GM21367 (cell line): ENCODE measurements around the gene CIDEC.
"Not testable (repeated sequence)": the region's sequence is repeated elsewhere in the genome, so short reads cannot be mapped to it uniquely, and the experiment has no call there.

Experiments used
- ATAC-seq: cut with Tn5 transposase; IDR thresholded peaks from one replicate; pipeline ENCODE4 v1.9.1; 2021; ENCODE audit not compliant: unreplicated experiment

Gene CIDEC

DNA sequence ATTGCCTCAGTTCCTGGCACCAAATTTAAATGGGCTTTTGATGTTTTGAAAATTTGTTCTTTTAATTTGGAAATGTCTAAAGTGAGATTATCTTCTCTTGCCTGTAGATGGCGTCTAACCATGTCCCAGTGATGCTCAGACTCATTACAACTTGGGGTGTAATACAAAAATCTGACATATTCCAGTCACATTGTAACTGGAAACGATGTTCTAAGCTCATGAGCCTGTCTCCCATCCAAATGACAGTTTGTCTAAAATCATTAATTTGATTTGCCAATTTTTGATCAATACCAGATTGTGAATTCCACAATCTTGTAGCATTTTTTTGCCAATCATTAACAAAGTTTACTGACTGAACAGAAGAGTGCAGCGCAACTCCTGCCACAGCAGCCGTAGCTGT, 31.2 kb downstream of the CIDEC start:
- not testable (repeated sequence) for ATAC-seq

- not testable (repeated sequence) for ATAC-seq
These were observed 32.2 kb downstream of the CIDEC start for GRCh38 chr3:9847870-9848269.

- ATAC-seq, result no peak
These were observed 33.0 kb downstream of the CIDEC start for GRCh38 chr3:9846931-9847488.

DNA sequence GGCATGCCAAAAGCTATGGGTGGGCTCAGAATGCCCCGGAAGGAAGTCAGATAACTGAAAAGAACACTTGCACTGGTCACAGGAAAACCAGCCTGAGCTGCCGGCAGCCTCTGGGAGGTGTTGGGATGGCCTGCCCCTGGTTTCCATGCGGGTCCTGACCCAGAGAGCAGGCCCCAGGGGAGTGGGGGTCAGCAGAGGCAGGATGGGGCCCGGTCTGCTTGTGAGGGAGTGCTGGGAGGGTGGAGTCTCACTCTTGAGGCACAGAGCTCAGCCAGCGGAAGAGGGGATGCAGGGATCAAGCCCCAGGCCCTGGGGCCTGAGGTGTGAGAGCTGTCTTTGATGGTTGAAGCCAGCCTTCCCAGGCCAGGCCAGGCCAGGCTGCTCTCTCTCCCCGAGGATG, 33.8 kb downstream of the CIDEC start:
- ATAC-seq, result no peak

DNA sequence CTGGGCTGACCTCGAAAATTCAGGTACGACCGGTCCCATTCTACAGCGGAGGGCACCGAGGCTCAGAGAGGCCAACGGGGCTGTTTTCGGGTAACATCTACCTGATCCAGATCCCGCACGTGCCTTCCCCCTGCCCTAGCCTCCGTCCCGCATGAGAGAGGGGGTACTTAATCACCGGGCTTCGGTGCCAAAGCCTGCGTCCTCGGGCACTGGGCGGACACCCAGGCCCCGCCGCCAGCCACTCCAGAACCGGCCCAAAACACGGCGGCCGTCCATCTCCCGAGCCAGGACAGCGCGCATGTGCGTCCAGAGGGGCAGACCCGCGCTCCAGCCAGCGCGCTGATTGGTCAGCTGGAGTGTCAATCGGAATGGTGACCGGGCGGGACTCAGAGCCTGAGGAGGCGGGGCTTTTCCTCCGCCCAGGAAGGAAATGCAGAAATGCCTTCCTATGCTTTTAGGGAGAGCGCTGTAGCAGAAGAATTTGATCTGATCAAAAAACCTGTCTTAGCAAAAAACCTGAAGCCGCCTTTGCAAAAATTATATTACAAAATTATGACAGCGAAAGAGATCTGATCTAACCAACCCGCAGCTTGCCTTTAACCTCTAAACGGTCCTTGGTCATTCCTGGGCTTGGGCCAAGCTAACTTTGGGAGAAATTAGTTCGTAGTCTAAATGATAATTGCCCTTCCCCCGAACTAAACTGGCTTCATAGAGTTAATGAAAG, 36.2 kb downstream of the CIDEC start, which contains the start of gene RPUSD3:
Gene RPUSD3, minus strand, starts transcription at position 294 of the 724 bp plus-strand sequence. Its CDS starts 18 bp downstream, at position 276.
- ATAC-seq, result peak; percentile 97

DNA sequence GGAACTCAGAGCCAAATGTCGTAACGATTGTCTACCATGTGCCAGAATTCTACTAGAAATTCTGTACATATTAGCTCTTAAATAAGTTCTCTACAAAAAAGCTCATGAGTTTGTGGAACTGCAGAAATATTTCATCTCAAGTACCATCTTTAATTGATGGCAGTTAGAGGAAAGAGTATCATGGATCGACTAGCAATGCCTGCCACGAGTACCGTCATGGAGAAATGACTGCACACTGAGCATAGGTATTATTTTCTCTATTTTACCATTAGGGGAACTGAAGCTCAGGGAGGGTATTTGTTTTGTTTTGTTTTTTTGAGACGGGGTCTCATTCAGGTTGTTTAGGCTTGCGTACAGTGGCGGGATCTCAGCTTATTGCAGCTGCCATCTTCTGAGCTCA, 39.0 kb downstream of the CIDEC start:
- ATAC-seq, result no peak

GRCh38 chr3:9838856-9839255, 41.2 kb downstream of the CIDEC start:
- ATAC-seq, result no peak

GRCh38 chr3:9837701-9838582, 42.1 kb downstream of the CIDEC start:
- ATAC-seq, result no peak

GRCh38 chr3:9834520-9835380, 45.3 kb downstream of the CIDEC start:
- ATAC-seq, result no peak

DNA sequence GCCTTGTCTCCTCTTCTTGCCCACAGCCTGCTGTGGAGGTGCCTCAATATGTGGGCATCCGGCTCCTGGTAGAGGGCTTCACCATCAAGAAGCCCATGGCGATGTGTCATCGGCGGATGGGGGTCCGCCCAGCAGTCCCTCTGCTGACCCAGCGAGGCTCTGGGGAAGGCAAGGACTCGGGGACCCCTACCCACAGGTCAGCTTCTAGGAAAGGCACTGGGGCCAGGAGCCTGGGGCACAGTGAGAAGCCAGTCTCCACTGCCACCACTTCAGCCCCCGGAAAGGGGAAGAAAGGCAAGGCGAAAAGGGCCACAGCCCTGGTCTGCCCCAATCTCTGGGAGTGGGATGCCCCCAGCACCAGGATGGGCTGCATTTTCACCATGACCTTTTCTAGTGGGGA, 47.0 kb downstream of the CIDEC start:
- ATAC-seq, result no peak

DNA sequence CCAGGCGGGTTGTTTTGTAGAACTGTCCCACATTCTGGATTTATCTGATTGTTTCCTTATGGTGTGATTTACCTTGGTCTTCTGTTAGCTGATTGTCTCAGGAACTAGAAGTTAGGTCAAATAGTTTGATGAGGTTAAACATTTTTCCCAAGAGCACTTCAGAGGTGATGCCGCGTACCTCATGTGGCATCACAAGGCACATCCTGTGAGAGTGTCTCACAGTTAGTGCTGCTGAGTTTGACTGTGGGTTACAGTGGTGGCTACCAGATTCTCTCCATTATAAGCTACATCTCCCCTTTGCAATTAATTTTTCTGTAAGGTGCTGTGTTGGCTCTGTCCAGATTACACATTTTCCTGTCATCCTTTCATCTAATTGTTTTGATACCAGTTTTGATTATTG, 48.8 kb downstream of the CIDEC start:
- no peak for ATAC-seq

GRCh38 chr3:9828801-9829755, 51.0 kb downstream of the CIDEC start:
- ATAC-seq, result no peak

- no peak for ATAC-seq
These were observed 53.1 kb downstream of the CIDEC start for GRCh38 chr3:9826815-9827573.

GRCh38 chr3:9825451-9826040, 54.5 kb downstream of the CIDEC start:
- ATAC-seq, result no peak

GRCh38 chr3:9820946-9821345, 59.1 kb downstream of the CIDEC start:
- ATAC-seq, result no peak

DNA sequence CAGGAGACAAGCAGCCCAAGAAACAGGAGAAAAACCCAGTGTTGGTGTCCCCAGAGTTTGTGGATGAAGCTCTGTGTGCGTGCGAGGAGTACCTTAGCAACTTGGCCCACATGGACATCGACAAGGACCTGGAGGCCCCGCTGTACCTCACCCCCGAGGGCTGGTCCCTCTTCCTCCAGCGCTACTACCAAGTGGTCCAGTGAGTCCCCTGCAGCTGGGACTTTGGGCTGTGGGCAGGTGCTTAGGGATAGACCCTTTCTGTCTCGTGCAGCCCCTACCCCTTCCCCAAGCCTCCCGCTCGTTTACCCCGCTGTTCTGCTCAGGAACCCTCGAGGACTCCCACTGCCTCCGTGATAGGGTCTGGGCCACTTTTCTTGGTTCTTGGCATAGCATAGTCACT, 59.5 kb downstream of the CIDEC start:
- no peak for ATAC-seq

- no peak for ATAC-seq
These were observed 61.3 kb downstream of the CIDEC start for GRCh38 chr3:9818666-9819335.

DNA sequence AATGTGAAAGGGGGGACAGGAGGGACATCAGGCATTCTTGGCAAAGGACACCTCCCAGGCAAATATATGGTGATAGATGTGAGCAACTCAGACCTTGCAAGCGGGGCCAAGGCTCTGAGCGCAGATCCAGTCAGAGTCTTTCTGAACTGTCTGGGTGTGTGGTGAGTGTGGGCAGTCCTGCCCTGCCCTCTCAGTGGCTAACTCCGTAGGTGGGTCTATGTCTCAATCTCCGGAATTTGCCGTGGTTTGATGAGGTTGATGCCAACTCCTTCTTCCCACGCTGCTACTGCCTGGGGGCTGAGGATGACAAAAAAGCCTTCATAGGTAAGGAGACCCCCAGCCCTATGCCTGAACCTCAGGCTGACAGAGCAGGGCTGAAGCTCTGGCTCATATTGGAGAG, 62.6 kb downstream of the CIDEC start:
- ATAC-seq, result no peak
